ENCODE measurements around the gene SLC9B2.

DNA sequence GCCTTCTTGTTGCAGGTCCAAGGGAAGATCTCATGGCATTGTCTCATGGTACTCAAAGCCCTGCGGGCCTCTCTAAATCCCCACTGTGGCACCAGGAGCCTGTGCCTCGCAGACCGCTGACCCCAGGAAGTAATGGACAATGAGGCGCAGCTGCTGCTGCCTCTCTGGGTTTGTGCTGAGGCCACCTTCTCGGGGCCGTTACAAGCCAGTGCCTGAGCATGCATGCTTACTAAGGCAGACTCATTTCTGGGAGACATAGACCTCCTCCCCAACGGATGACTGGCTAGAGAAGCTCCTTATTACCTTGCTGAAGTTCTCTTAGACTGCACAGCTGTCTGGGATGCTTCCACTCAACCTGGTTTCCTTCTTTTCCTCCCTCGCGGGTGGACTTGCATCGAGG is 21.8 kb upstream of the SLC9B2 start:
- TF ChIP-seq GATA2 (IDR thresholded peaks at IDR 0.05; ENCODE audit: low read depth, low read length): no peak
- no peak for TF ChIP-seq GATA3 (IDR thresholded peaks at IDR 0.05; ENCODE audit: low read depth, low read length)
